HAP-1 (cell line): ENCODE data around the gene ZNF618.

Source experiments
- DNase-seq, 2 experiments: peaks; one replicate each; pipeline ENCODE4 v3.0.0-alpha.2; 2016 to 2020; ENCODE audit warnings: low spot score in 2 of 2
- H3K27me3 ChIP-seq: fragments of 250-450 bp; sonication (Bioruptor Pico); 2 replicates; pipeline ENCODE4 v1.5.1; 2020; ENCODE audit warnings: low read depth, mild to moderate bottlenecking, moderate library complexity
- H3K36me3 ChIP-seq: fragments of 250-450 bp; sonication (Bioruptor Pico); replicated peaks from 2 replicates; pipeline ENCODE4 v1.5.1; 2020; ENCODE audit warnings: mild to moderate bottlenecking
- H3K4me1 ChIP-seq: fragments of 250-450 bp; sonication (Bioruptor Pico); 2 replicates; pipeline ENCODE4 v1.5.1; 2020; ENCODE audit warnings: mild to moderate bottlenecking
- H3K4me3 ChIP-seq: fragments of 250-450 bp; sonication (Bioruptor Pico); 2 replicates; pipeline ENCODE4 v1.5.1; 2020; ENCODE audit warnings: mild to moderate bottlenecking, moderate library complexity
- H3K9me3 ChIP-seq: fragments of 250-450 bp; sonication (Bioruptor Pico); 2 replicates; pipeline ENCODE4 v1.5.1; 2020; ENCODE audit warnings: mild to moderate bottlenecking, moderate library complexity
- in situ Hi-C: fragments of 300-500 bp; cut with MboI; formaldehyde crosslinking; loops from 3 replicates; pipeline ENCODE4 v1.14.3; 2020; ENCODE audit warnings: low sequenced_read_pairs, inconsistent platforms, mixed read lengths

ZNF618 gene

GRCh38 chr9:113952676-113953075 is 76.6 kb downstream of the ZNF618 start:
- H3K4me3 ChIP-seq, result no peak overlapping the region
- no peaks in the 10 kb centered on the region for H3K9me3 ChIP-seq
- H3K4me1 ChIP-seq, result peaks cover 12% of the 10 kb centered on the region
- DNase-seq, result no peak
- no peaks in the 10 kb centered on the region for H3K36me3 ChIP-seq
- in situ Hi-C loops, result no loop called here
- no peaks in the 10 kb centered on the region for H3K27me3 ChIP-seq

DNA sequence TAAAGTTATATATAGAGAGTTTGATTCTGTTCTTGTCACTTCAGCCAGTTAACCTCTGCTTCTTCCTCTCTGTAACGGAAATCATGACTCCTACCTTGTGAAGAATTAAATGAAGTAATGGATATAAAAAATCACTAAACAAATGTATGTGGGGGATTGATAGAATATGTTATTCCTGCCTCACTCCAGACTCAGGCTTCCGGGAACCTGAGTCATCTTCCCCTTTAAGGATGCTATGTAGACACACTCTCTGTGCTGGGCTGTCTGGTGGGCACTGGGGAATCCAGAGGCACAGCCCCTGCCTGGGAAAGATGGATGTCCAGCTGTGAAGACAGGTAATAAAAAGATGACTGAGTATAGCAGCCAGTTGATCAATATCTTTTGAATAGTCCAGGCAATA is 77.4 kb downstream of the ZNF618 start:
- Histone ChIP-seq H3K9me3 (no peaks in the 10 kb centered on the region), H3K4me1 (peaks cover 17% of the 10 kb centered on the region), H3K27me3 (no peaks in the 10 kb centered on the region), H3K36me3 (no peaks in the 10 kb centered on the region), H3K4me3 (no peak overlapping the region)
- in situ Hi-C loops, result no loop called here
- DNase-seq, result no peak

GRCh38 chr9:113954591-113954990 is 78.5 kb downstream of the ZNF618 start:
- Histone ChIP-seq H3K4me3 (no peak overlapping the region), H3K9me3 (no peaks in the 10 kb centered on the region), H3K4me1 (peaks cover 20% of the 10 kb centered on the region), H3K27me3 (no peaks in the 10 kb centered on the region), H3K36me3 (no peaks in the 10 kb centered on the region)
- DNase-seq, result no peak
- in situ Hi-C loops, result no loop called here

DNA sequence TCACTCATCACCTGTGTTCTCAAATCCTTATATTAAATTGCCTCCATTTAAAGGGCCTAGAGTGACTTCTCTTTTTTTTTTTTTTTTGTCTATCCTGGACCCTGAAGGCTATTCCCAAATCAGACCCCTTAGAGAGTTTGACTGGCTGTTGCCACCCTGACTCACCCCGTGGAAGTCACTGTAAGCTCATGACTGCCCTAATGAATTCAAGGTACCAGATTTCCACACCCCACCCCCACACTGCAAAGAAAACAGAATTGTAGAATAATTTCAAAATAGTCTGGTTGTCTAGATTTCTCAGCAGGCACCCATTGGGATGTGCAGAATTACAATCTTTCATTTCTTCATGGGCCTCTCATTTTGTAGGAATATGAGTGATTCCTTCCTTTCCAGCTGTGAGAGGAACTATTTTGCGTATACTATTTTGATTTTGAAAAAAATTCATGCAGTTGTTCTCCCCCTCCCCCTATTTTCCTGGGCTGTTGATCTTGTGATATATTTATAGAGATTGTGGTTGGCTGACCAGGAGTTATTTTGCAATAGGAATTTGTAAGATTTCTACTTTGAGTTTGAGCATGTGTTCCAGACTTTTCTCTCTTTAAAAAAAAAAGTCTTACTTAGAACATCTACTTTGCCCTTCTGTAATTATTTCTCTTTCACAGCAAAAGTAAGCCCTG is 79.1 kb downstream of the ZNF618 start:
- Histone ChIP-seq H3K4me1 (peaks cover 20% of the 10 kb centered on the region), H3K27me3 (no peaks in the 10 kb centered on the region), H3K36me3 (no peaks in the 10 kb centered on the region), H3K4me3 (no peak overlapping the region), H3K9me3 (no peaks in the 10 kb centered on the region)
- no peak for DNase-seq
- in situ Hi-C loops, result no loop called here

GRCh38 chr9:113956901-113957300 is 80.8 kb downstream of the ZNF618 start:
- H3K27me3 ChIP-seq, result no peaks in the 10 kb centered on the region
- H3K9me3 ChIP-seq, result no peaks in the 10 kb centered on the region
- H3K36me3 ChIP-seq, result no peaks in the 10 kb centered on the region; the same call in 1 of the 2 replicates
- no peak for DNase-seq
- H3K4me3 ChIP-seq, result no peak overlapping the region
- in situ Hi-C loops, result no loop called here
- peaks cover 33% of the 10 kb centered on the region for H3K4me1 ChIP-seq

DNA sequence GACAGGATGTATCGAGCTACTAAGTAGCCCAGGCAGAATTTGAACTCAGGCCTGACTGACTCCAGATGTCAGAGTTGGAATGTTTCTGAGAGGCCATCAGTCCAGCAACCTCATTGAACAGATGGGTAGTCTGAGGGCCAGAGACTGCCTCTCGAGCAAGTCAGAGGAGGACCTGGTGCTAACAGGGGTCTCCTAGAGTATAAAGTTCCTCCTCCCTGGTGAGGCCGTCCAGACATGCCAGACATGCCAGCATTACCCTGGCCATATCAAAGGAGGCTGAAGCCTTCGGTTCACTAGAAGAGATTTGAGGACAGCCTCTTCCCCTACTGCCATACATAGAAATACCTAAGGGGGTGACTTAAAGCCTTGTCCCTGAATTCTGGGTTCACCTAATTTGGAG is 81.2 kb downstream of the ZNF618 start:
- Histone ChIP-seq H3K4me1 (peaks cover 33% of the 10 kb centered on the region), H3K36me3 (no peaks in the 10 kb centered on the region; the same call in 1 of the 2 replicates), H3K27me3 (no peaks in the 10 kb centered on the region), H3K9me3 (no peaks in the 10 kb centered on the region), H3K4me3 (no peak overlapping the region)
- DNase-seq, result peak in 1 of 2 experiments; percentile 40
- in situ Hi-C loops, result no loop called here

- no peaks in the 10 kb centered on the region; the same call in 1 of the 2 replicates for H3K36me3 ChIP-seq
- DNase-seq, result peak; percentile 75 to 92
- H3K4me3 ChIP-seq, result no peak overlapping the region
- in situ Hi-C loops, result no loop called here
- peaks cover 36% of the 10 kb centered on the region for H3K4me1 ChIP-seq
- H3K27me3 ChIP-seq, result no peaks in the 10 kb centered on the region
- no peaks in the 10 kb centered on the region for H3K9me3 ChIP-seq
Observed at GRCh38 chr9:113957821-113958341, 81.8 kb downstream of the ZNF618 start.

- no peak overlapping the region for H3K4me3 ChIP-seq
- H3K9me3 ChIP-seq, result no peaks in the 10 kb centered on the region
- in situ Hi-C loops, result no loop called here
- no peaks in the 10 kb centered on the region; the same call in 1 of the 2 replicates for H3K36me3 ChIP-seq
- DNase-seq, result peak in 1 of 2 experiments; percentile 51
- peaks cover 41% of the 10 kb centered on the region for H3K4me1 ChIP-seq
- H3K27me3 ChIP-seq, result no peaks in the 10 kb centered on the region
Observed at GRCh38 chr9:113958556-113958955, 82.4 kb downstream of the ZNF618 start.

DNA sequence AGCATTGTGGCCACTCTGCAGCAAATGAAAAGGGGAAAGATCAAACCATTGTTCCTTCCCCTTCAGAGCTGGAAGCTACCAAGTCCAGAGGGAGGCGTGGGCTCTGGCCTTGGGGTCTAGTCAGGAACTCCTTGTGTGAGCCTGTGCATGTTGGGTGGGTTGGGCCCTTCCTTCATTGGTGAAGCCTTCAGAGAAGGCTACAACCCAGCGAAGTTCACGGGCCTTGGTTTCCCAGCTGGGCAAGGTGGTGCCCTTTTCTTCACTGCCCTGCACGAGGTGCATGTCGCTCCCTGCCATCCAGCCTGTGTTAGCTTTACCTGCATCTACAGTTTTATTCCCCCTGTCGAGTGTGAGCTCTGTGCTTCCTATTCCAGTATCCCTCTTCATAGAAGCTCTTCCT is 84.7 kb downstream of the ZNF618 start:
- Histone ChIP-seq H3K27me3 (no peaks in the 10 kb centered on the region), H3K4me3 (no peak overlapping the region), H3K4me1 (peaks cover 57% of the 10 kb centered on the region), H3K9me3 (no peaks in the 10 kb centered on the region), H3K36me3 (no peaks in the 10 kb centered on the region; the same call in 1 of the 2 replicates)
- in situ Hi-C loops, result no loop called here
- no peak for DNase-seq

GRCh38 chr9:113962396-113962795 is 86.3 kb downstream of the ZNF618 start:
- peaks cover 52% of the 10 kb centered on the region for H3K4me1 ChIP-seq
- H3K4me3 ChIP-seq, result no peak overlapping the region
- H3K9me3 ChIP-seq, result no peaks in the 10 kb centered on the region
- no peaks in the 10 kb centered on the region; the same call in 1 of the 2 replicates for H3K36me3 ChIP-seq
- H3K27me3 ChIP-seq, result no peaks in the 10 kb centered on the region
- no peak for DNase-seq
- in situ Hi-C loops, result no loop called here

DNA sequence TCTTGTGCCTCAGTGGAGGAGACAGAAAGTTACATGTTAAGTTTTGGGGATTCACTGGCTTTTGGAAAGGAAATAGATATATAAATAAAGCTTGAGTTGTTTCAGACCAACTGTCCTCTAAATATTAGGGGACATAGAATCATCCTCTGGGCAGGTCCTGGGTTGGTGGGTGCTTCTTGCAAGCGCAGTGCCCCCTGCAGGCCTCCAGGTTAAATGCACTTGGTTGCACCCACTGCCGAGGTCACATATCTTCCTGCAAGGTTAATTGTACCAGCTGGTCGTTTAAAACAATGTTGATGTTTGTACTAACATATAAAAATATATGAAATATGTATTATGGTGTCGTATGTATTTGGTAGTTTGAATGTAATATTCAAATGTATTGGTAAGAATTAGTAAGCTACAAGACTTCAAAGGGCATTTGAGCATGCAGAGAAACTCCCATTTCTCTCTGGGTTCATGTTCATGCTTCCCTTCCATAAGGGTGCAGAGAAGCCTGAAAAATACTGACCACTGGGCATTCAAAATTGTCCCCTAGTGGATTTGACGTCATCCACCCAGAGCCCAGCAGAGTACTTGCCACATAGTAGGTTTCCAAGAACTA is 87.0 kb downstream of the ZNF618 start:
- in situ Hi-C loops, result no loop called here
- Histone ChIP-seq H3K4me1 (peaks cover 46% of the 10 kb centered on the region), H3K36me3 (no peaks in the 10 kb centered on the region; the same call in 1 of the 2 replicates), H3K4me3 (no peak overlapping the region), H3K9me3 (no peaks in the 10 kb centered on the region), H3K27me3 (no peaks in the 10 kb centered on the region)
- DNase-seq, result peak; percentile 46 to 72

GRCh38 chr9:113963696-113964494 is 87.8 kb downstream of the ZNF618 start:
- peaks cover 39% of the 10 kb centered on the region for H3K4me1 ChIP-seq
- peaks cover under 1% of the 10 kb centered on the region; the same call in 1 of the 2 replicates for H3K9me3 ChIP-seq
- H3K36me3 ChIP-seq, result peaks cover 2% of the 10 kb centered on the region
- no peaks in the 10 kb centered on the region for H3K27me3 ChIP-seq
- in situ Hi-C loops, result no loop called here
- DNase-seq, result peak; percentile 71 to 77
- no peak overlapping the region for H3K4me3 ChIP-seq

DNA sequence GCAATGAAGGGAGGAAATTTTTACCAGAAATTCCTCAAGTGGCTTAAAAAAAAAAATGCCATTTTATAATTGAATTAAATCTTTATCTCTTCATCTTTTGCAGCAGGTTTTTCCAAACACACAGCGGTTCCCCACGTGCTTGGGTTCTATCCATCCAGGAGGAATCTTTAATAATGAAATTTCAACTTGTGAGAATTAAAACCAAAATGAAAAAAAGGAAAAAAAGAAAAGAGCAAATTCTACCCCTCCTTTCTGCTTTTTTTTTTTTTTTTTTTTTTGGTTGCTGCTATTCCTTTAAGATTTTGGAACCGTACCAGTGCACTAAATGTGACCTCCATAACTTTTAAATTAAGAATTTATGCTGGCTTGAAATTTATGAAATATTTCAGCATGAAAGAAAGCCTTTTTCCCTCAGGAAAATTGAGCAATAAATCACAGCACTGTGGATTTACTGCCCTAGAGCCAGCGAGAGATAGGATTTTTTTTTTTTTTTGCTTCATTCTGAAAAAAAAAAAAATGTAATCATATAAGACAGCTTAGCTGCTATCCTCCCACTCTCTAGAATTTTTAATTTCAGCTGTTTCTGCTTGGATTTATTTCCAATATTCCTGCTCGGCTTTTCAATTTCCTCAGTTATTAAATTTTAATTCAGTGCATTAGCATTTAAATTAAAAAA is 88.5 kb downstream of the ZNF618 start:
- in situ Hi-C loops, result no loop called here
- DNase-seq, result no peak

More for the DNA sequence above, 88.5 kb downstream of the ZNF618 start:
- Histone ChIP-seq H3K4me3 (no peak overlapping the region), H3K27me3 (no peaks in the 10 kb centered on the region), H3K36me3 (peaks cover 9% of the 10 kb centered on the region), H3K9me3 (peaks cover 7% of the 10 kb centered on the region; the same call in 1 of the 2 replicates), H3K4me1 (peaks cover 41% of the 10 kb centered on the region)
